ENCODE data around the gene USH2A. TPM values are rescaled to one million over a fixed set of nuclear protein-coding genes. Genes with fewer than 3 reads are reported as not detected.

The USH2A gene
- total RNA-seq, 3 donors from 2014 or later = not detected

- no peaks in the 10 kb centered on the region for H3K9me3 ChIP-seq
- H3K27me3 ChIP-seq = no peaks in the 10 kb centered on the region
- no peak overlapping the region for H3K27ac ChIP-seq
- H3K4me1 ChIP-seq = no peaks in the 10 kb centered on the region
- intact Hi-C loops (cut with DNase I; ENCODE audit: low total_unique reads) = no loop called here
- TF ChIP-seq POLR2A (IDR thresholded peaks at IDR 0.05) (no peak), POLR2AphosphoS5 (IDR thresholded peaks at IDR 0.05) (no peak)
- TF ChIP-seq, protein P1, sequence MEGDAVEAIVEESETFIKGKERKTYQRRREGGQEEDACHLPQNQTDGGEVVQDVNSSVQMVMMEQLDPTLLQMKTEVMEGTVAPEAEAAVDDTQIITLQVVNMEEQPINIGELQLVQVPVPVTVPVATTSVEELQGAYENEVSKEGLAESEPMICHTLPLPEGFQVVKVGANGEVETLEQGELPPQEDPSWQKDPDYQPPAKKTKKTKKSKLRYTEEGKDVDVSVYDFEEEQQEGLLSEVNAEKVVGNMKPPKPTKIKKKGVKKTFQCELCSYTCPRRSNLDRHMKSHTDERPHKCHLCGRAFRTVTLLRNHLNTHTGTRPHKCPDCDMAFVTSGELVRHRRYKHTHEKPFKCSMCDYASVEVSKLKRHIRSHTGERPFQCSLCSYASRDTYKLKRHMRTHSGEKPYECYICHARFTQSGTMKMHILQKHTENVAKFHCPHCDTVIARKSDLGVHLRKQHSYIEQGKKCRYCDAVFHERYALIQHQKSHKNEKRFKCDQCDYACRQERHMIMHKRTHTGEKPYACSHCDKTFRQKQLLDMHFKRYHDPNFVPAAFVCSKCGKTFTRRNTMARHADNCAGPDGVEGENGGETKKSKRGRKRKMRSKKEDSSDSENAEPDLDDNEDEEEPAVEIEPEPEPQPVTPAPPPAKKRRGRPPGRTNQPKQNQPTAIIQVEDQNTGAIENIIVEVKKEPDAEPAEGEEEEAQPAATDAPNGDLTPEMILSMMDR (IDR thresholded peaks at IDR 0.05) = no peak
- no peaks in the 10 kb centered on the region for H3K36me3 ChIP-seq
- no peak overlapping the region for H3K4me3 ChIP-seq
- DNase-seq (ENCODE audit: low spot score in 2 of 2) = no peak
Measured at GRCh38 chr1:216222288-216222687, 201.0 kb downstream of the USH2A start.

GRCh38 chr1:216221260-216221700, 202.0 kb downstream of the USH2A start:
- peak in 1 of 2 donors; percentile 42 for DNase-seq (ENCODE audit: low spot score in 2 of 2)
- intact Hi-C loops (cut with DNase I; ENCODE audit: low total_unique reads) = no loop called here
- Histone ChIP-seq H3K9me3 (no peaks in the 10 kb centered on the region), H3K27ac (no peak overlapping the region), H3K4me1 (no peaks in the 10 kb centered on the region), H3K27me3 (no peaks in the 10 kb centered on the region), H3K36me3 (no peaks in the 10 kb centered on the region), H3K4me3 (peak overlapping the region; percentile 41 to 65 (median 41))
- no peak for TF ChIP-seq POLR2A (IDR thresholded peaks at IDR 0.05)
- TF ChIP-seq, protein P1 (IDR thresholded peaks at IDR 0.05) = peak in 2 of 3 donors; percentile 30 to 31

DNA sequence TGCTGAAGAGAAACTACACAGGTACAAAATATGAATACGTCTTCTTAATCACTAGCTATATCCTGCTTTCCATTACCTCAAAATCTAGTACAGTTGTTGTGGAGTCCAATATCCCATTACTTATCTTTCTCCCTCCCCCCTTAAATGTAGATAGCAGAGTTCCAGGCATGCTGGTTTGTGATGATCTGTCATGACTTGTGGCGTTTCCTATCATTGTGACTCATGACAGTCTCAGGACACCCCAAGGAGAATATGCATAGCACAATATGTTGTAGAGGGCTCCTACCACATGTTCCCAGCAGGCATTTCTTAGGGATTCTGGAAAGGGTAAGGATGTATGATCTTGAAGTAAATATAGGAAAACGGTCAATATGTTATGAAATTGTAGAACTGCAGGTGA, 206.9 kb downstream of the USH2A start:
- intact Hi-C loops (cut with DNase I; ENCODE audit: low total_unique reads) = no loop called here
- Histone ChIP-seq H3K27ac (no peak overlapping the region), H3K4me1 (no peaks in the 10 kb centered on the region), H3K9me3 (no peaks in the 10 kb centered on the region), H3K36me3 (no peaks in the 10 kb centered on the region), H3K4me3 (no peak overlapping the region), H3K27me3 (no peaks in the 10 kb centered on the region)
- DNase-seq (ENCODE audit: low spot score in 2 of 2) = no peak
- TF ChIP-seq POLR2AphosphoS5 (IDR thresholded peaks at IDR 0.05) = no peak
- TF ChIP-seq, protein P1 (IDR thresholded peaks at IDR 0.05) = no peak
- no peak for TF ChIP-seq POLR2A (IDR thresholded peaks at IDR 0.05)

DNA sequence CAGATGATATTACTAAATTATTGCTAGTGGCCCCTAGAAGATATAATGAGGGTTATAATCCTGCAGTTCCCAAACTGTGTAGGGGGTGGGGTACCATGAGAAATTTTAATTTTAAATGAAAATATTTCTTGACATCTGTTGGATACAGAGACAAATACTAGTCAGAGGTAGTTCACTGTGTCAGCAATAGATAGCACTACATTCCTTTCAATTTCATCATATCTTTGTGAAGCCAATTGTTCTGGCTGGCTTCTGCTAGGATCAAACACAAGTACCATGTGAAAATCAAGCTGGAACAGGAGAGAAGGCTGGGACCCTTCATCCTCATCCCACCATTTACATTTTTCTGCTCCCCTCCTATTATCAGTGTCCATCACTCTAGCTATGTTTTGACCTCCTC, 208.1 kb downstream of the USH2A start:
- no peak overlapping the region for H3K27ac ChIP-seq
- no peaks in the 10 kb centered on the region for H3K27me3 ChIP-seq
- no peak for DNase-seq (ENCODE audit: low spot score in 2 of 2)
- H3K36me3 ChIP-seq = no peaks in the 10 kb centered on the region
- no peaks in the 10 kb centered on the region for H3K9me3 ChIP-seq
- H3K4me1 ChIP-seq = no peaks in the 10 kb centered on the region
- intact Hi-C loops (cut with DNase I; ENCODE audit: low total_unique reads) = no loop called here
- no peak overlapping the region for H3K4me3 ChIP-seq
- TF ChIP-seq POLR2AphosphoS5 (IDR thresholded peaks at IDR 0.05) (no peak), POLR2A (IDR thresholded peaks at IDR 0.05) (no peak)
- TF ChIP-seq, protein P1 (IDR thresholded peaks at IDR 0.05) = no peak

GRCh38 chr1:216212826-216213225, 210.4 kb downstream of the USH2A start:
- TF ChIP-seq POLR2A (IDR thresholded peaks at IDR 0.05) (no peak), POLR2AphosphoS5 (IDR thresholded peaks at IDR 0.05) (no peak)
- TF ChIP-seq, protein P1 (IDR thresholded peaks at IDR 0.05) = no peak
- Histone ChIP-seq H3K4me1 (no peaks in the 10 kb centered on the region), H3K27ac (no peak overlapping the region), H3K27me3 (no peaks in the 10 kb centered on the region), H3K36me3 (no peaks in the 10 kb centered on the region), H3K4me3 (no peak overlapping the region), H3K9me3 (no peaks in the 10 kb centered on the region)
- intact Hi-C loops (cut with DNase I; ENCODE audit: low total_unique reads) = no loop called here
- no peak for DNase-seq (ENCODE audit: low spot score in 2 of 2)

Data from breast epithelium (tissue), 4 donors.